GM21576 (cell line): ENCODE data around the gene HLA-B.

Experiments
- ATAC-seq: cut with Tn5 transposase; IDR thresholded peaks from one replicate; pipeline ENCODE4 v1.9.1; 2021; ENCODE audit warnings: mild to moderate bottlenecking, moderate library complexity; ENCODE audit not compliant: unreplicated experiment

Gene HLA-B

DNA sequence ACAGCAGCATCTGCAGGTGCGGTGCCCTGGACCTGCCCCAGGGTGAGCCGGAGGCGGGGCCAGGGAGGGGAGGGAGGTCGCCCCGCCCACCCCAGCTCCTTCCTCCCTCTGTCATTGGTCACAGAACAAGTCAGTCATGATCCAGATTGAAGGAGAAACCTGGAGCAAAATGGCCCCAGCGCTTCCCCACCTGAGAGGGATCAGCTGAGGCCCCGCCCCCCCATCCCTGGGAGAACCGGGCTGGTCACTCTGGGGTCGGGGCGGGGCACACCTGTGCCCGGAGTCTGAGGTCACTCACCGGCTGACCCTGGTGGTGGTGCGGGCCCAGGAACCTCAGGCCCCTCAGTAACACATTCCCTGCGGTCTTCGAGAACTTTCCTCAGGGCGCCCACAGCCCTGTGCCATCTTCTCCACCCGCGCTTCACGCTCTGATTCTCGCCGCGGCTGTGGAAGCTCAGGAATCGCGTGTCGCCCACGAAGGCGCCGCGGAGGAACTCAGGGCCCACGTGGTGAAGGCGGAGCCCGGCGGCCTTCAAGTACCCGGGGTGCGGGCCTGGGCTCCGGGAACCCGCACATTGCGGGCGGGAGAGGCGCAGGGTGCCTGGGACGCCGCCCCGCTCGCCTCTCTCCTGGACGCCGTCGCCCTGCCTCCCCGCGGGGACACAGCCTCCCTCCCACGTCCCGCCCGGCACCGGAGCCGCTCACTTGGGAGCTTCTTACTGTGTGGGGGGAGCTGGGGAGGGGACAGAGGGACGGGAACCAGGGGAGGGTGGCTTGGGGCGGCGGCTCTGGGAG is 48.7 kb downstream of the HLA-B start:
- ATAC-seq = no peak

DNA sequence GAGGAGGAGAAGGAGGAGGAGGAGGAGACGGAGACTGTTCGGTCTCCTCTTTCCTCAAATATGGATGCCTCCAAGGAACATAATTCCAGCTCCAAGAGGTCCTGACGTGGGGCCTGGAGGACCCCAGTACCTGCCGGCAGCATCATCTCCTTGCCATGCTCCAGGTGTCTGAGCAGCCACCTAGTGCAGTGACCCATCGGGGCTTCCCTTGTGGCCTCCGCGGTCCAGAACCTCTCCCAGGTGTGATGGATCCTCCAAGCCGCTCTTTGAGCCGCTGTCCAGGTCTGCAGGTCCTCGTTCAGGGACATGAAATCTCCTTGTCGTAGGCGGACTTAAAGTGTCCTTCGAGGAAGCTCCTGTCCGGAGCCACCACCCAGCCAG is 49.3 kb downstream of the HLA-B start:
- ATAC-seq = no peak

DNA sequence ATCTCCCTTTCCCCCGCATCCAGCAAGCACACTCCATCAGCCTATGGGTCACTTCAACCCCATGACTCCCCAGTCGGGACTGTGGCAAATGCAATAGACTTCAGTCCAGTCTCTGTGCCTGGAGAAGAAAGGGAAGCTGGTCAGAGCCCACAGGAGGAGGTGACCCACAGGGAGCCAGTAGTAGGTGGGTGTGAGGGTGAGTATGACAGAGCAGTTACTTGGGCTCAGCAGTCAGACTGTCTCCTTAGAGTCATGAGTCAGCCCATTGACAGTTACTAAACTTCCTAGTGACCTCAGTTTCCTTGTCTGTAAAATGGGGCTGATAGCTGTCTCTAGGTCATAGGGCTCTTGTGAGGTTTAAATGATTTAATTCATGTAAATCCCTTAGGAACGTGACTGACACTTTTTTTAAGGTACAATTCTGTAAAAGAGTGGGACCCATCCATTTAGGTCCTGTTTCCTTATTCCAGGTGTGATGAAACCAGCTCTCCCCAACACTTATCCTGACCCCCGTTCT is 51.2 kb downstream of the HLA-B start:
- ATAC-seq = no peak

DNA sequence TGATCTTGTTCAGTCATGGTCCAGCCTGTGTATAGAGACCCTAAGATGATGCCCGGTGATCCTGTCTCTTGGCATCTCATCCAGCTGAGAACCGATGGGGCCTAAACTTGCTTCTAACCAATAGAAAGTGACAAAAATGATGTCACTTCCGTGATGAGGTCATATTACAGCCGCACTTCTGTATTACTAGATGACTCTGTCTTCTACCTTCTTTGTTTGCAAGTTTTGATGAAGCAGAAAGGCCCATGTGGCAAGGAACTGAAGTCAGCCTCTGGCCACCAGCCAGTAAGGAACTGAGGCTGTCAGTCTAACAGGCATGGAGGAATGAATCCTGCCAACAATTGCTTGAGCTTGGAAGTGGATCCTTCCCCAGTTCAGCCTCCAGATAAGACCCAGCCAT is 52.3 kb downstream of the HLA-B start:
- no peak for ATAC-seq
